BJ (cell line): Measurements from ENCODE around the gene PCDH9. TPM values are rescaled to one million over a fixed set of nuclear protein-coding genes. Genes with fewer than 3 reads are reported as not detected.

Source experiments
- CTCF ChIA-PET: fragments of 350-600 bp; formaldehyde crosslinking; extraction: SDS; loops from one replicate; lab custom pipeline; 2021; ENCODE audit warnings: antibody characterized with exemption, inconsistent platforms; lab: Yijun Ruan, JAX
- POLR2A ChIA-PET: fragments of 300-600 bp; sonication (Branson Sonifier 250); formaldehyde crosslinking; extraction: SDS; loops from one replicate; lab custom pipeline; 2021; ENCODE audit warnings: antibody characterized with exemption; lab: Charles Lee
- DNase-seq: peaks from one replicate; pipeline ENCODE4 v3.0.0-alpha.2; 2011; ENCODE audit warnings: low read depth
- H3K27me3 ChIP-seq: 2 replicates; pipeline ENCODE4 v1.6.0; 2011; ENCODE audit warnings: low read length; ENCODE audit not compliant: control insufficient read depth, insufficient read depth
- H3K36me3 ChIP-seq: 2 replicates; pipeline ENCODE4 v1.5.1; 2011; ENCODE audit warnings: low read length; ENCODE audit not compliant: control insufficient read depth, insufficient read depth
- H3K4me3 ChIP-seq: 2 replicates; pipeline ENCODE4 v1.5.1; 2011; ENCODE audit warnings: low read depth, mild to moderate bottlenecking, control low read depth, low read length
- polyA plus RNA-seq: library from polyadenylated mRNA; depleted of rRNA; stranded (reverse); fragments of >200 nt; gene quantifications from 2 replicates; pipeline ENCODE4 v1.2.3, GENCODE V29; 2011
- TF ChIP-seq, protein P1 (sequence below): IDR thresholded peaks from 2 replicates; pipeline ENCODE4 v1.5.1; 2011; ENCODE audit warnings: low read depth, mild to moderate bottlenecking, control low read depth, inconsistent platforms, low read length, moderate library complexity; ENCODE audit not compliant: insufficient read depth

The PCDH9 gene
- polyA plus RNA-seq, 1 experiment, result 2.3 TPM

DNA sequence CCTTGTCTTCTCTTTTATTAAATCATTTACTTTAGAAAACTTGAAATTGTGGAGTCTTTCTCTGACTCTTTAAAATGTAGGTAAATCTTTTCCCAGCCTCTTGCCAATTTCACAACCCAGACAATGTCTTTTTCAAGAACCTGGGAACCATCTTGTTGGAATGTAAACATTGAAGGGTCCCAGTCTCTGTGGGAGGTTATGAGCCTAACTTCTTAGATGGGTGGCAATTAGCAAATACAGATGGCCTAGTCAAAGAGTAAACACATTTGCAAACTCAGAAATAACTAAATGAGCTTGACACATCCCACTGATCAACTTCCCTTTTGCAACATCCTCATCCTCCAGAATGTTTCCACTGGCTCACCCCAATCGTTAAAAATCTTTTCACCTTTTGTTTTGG lies 721.0 kb downstream of the PCDH9 start:
- no peak for DNase-seq
- no peaks in the 10 kb centered on the region for H3K27me3 ChIP-seq
- ChIA-PET CTCF (no interaction called here), POLR2A (no interaction called here)
- TF ChIP-seq, protein P1, sequence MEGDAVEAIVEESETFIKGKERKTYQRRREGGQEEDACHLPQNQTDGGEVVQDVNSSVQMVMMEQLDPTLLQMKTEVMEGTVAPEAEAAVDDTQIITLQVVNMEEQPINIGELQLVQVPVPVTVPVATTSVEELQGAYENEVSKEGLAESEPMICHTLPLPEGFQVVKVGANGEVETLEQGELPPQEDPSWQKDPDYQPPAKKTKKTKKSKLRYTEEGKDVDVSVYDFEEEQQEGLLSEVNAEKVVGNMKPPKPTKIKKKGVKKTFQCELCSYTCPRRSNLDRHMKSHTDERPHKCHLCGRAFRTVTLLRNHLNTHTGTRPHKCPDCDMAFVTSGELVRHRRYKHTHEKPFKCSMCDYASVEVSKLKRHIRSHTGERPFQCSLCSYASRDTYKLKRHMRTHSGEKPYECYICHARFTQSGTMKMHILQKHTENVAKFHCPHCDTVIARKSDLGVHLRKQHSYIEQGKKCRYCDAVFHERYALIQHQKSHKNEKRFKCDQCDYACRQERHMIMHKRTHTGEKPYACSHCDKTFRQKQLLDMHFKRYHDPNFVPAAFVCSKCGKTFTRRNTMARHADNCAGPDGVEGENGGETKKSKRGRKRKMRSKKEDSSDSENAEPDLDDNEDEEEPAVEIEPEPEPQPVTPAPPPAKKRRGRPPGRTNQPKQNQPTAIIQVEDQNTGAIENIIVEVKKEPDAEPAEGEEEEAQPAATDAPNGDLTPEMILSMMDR, result no peak
- H3K36me3 ChIP-seq, result no peaks in the 10 kb centered on the region
- H3K4me3 ChIP-seq, result no peak overlapping the region

DNA sequence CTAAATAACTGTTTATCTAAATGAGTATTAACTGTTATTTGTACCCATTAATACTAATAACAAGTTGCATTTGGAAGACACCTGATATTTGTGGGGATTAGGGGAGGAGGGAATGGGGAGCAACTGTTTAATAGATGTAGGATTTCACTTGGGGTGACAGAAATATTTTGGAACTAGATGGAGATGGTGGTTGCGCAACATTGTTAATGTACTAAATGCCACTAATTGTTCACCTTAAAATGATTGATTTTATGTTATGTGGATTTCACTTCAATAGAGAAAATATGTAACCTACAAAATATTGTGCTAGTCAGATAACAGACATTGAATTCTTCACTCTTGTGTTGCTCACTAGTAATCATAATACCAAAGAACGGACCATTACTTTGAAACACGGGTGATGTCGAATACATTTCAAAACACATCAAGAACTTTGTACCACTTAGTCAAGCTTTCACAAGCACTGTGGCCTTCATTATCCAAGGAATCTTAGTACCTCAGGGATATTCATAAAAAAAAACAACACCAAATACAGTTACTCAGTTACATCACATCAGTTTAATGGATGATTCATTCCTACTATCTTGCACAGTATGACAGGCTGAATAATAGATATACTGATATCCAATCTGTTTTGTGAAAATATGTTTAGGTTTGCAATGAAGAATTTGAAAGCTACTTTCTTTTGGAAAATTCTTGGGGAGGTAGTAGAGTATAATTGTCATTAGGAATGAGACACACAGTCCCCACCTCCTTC lies 721.8 kb downstream of the PCDH9 start:
- no peak for DNase-seq

DNA sequence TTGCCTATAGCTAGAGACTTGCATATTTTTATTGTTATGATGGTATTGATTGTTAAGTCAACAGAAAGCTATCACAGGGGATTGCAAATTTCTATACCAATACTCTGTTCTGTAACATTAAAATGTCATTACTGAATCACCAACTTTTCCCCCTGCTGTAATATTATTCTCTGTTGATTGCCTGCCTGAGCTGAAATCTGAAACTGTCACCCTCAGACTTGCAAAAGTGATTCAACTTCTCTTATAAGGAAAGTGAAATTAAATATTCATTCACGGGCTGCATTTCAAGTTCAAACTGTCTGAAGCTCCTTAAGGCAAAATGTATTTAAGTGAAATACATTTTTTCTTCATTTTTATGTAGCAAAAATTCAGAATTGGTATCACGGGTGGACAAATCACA lies 723.2 kb downstream of the PCDH9 start:
- H3K36me3 ChIP-seq, result no peaks in the 10 kb centered on the region
- H3K4me3 ChIP-seq, result no peak overlapping the region
- H3K27me3 ChIP-seq, result no peaks in the 10 kb centered on the region
- ChIA-PET CTCF (no interaction called here), POLR2A (no interaction called here)
- DNase-seq, result no peak
- TF ChIP-seq, protein P1, result no peak

More for the DNA sequence above, 721.8 kb downstream of the PCDH9 start:
- ChIA-PET CTCF (no interaction called here), POLR2A (no interaction called here)
- no peaks in the 10 kb centered on the region for H3K27me3 ChIP-seq
- H3K4me3 ChIP-seq, result no peak overlapping the region
- TF ChIP-seq, protein P1, result no peak
- H3K36me3 ChIP-seq, result no peaks in the 10 kb centered on the region

DNA sequence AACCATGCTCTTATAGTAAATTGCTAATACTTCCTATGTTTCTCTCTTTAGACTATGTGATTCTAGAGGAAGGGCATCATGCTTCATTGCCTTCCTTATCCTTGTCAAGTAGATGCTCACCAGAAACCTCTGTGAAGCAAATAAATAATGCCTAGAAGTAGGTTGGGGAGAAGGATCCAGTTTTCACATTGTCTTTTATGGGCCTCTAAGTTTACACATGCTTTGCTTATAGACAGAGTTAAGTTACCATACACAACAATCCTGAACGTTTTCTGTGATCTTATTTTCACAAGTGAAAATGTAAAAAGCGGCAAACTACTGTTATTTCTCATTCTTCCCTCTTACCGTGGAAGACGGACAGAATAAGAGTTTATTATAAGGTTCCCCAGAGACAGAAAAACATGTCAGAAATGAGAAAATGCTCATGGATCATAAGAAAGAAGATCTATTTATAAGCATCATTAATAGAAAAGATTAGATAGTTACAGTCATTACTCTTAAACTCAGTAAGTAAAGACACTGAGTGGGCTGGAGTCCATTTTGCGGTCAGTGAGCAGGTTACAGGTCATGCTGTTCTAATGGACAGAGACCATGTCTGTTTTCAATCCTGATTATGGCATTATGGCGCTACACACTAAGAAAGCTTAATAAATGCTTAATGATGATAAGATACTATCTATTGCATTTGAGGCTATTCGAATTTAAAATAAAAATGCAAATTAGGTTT lies 723.9 kb downstream of the PCDH9 start:
- Histone ChIP-seq H3K27me3 (no peaks in the 10 kb centered on the region), H3K4me3 (no peak overlapping the region), H3K36me3 (no peaks in the 10 kb centered on the region)
- no peak for DNase-seq
- CTCF ChIA-PET, result no interaction called here
- POLR2A ChIA-PET, result no interaction called here
- TF ChIP-seq, protein P1, result no peak

DNA sequence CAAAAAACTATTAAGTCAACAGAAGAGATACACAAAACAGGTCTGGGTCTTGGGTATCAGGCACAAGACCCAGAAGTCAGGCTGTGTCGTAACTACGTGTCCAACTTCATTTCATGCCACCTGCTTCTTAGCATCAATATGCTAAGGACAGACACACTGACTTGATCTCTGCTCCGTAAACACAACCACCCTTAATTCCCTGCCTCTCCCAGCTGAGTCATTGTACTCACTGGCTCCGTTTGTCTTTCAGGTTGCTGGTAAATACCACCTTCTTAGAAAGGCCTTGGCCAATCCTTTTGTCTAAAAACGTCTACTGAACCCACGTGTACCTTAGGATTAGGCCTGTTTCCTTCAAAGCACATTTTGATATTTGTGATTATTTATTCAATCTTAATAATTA lies 726.2 kb downstream of the PCDH9 start:
- no peak overlapping the region for H3K4me3 ChIP-seq
- no peak for DNase-seq
- ChIA-PET CTCF (no interaction called here), POLR2A (no interaction called here)
- no peaks in the 10 kb centered on the region for H3K27me3 ChIP-seq
- no peaks in the 10 kb centered on the region for H3K36me3 ChIP-seq
- TF ChIP-seq, protein P1, result no peak
